Activated CD4-positive, alpha-beta T cell treated with anti-CD3 and anti-CD28 coated beads, Interleukin-2, amount 50 U/mL, for 16 hours (primary cell): ENCODE results near the gene TEX19.
"Not testable (repeated sequence)": the region's sequence is repeated elsewhere in the genome, so short reads cannot be mapped to it uniquely, and the experiment has no call there.

Source experiments
- DNase-seq: peaks from one replicate; pipeline ENCODE4 v3.0.0-alpha.2; 2020

The TEX19 gene

GRCh38 chr17:82338858-82339633 is 20.0 kb upstream of the TEX19 start:
- peak; percentile 34 for DNase-seq

GRCh38 chr17:82339634-82340580 is 19.1 kb upstream of the TEX19 start:
- no peak for DNase-seq

DNA sequence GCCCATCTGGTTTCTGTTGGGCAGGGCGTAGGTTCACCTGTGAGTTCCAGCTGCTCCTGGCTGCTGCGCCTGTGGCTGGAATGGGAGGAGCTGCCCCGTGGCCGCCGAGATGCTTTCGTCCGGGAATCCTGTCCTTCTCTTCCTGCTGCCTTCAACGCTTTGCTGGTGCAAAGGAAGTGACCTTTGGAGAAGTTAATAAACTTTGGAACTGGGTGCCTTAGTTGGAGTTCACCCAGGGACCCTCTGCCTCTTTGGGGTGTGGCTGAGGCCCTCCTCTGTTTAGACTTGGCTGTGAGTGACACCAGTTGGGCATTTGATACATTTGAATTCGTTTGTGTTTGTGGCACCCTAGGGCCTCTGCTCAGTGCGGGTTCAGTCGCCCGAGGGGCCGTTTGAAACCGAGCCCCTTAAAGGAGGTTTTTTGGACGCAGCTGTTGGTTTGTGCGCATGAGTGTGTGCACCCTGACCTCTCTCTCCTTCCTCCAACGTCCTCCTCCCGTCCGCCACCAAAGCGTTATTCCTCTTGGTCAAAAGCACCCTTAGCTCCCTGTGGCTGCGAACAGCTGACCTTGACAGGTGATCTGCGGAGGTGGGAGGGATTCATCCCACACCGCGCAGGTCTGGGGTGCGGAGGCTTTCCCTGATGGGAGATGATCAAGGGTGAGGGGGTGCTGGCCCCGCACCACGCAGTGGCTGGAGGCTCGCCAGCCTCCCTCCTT is 16.5 kb upstream of the TEX19 start:
- no peak for DNase-seq

GRCh38 chr17:82343560-82343959 is 15.5 kb upstream of the TEX19 start:
- DNase-seq = no peak

- DNase-seq = no peak
Measured at GRCh38 chr17:82344175-82344907, 14.7 kb upstream of the TEX19 start.

GRCh38 chr17:82345151-82345976 is 13.7 kb upstream of the TEX19 start:
- DNase-seq = no peak

- no peak for DNase-seq
Measured at GRCh38 chr17:82346342-82347300, 12.4 kb upstream of the TEX19 start.

- not testable (repeated sequence) for DNase-seq
Measured at GRCh38 chr17:82347994-82348393, 11.1 kb upstream of the TEX19 start.

GRCh38 chr17:82348434-82348833 is 10.6 kb upstream of the TEX19 start:
- DNase-seq = no peak

DNA sequence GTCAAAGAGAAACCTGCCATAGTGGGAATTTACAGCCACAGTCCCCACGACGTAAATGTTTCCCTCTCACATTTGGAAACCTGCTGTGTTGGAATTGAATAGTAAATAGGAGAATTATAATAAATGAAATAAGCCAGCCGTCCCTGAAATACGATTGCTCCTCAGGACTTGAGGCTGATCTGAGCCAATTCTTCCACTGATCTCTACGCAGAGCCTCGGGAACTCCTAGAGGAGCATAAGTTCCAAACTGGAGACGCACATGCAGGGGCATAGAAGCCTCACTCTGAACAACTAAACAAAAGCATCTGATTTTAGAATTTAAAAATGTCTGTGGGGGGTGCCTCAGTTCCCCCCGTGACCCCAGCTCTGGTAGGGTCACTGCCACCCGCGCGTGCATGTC is 10.2 kb upstream of the TEX19 start:
- DNase-seq = no peak

DNA sequence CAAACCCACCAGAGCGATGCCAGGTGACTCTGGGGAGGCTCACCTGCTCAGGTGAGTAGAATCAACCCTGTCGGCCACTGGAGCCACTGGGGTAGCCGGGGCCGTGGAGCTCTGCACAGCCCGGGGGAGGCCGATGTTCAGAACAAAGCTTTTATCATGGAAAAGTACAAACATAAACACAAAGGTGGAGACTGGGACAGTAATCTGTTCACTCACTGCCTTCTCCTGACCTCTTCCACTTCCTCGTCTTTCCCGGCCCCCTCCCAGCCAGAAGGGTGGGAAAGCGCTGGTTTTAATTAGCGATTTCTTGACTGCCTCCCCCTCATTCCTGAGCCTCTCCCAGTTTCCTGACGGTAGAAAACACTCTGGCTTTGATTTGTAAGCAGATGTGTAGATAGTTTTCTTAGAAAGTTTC is 9.8 kb upstream of the TEX19 start:
- no peak for DNase-seq

GRCh38 chr17:82350182-82351030 is 8.6 kb upstream of the TEX19 start:
- DNase-seq = peak; percentile 51

- no peak for DNase-seq
Measured at GRCh38 chr17:82351254-82351712, 7.8 kb upstream of the TEX19 start.

GRCh38 chr17:82351713-82352488 is 7.1 kb upstream of the TEX19 start:
- peak; percentile 86 for DNase-seq

DNA sequence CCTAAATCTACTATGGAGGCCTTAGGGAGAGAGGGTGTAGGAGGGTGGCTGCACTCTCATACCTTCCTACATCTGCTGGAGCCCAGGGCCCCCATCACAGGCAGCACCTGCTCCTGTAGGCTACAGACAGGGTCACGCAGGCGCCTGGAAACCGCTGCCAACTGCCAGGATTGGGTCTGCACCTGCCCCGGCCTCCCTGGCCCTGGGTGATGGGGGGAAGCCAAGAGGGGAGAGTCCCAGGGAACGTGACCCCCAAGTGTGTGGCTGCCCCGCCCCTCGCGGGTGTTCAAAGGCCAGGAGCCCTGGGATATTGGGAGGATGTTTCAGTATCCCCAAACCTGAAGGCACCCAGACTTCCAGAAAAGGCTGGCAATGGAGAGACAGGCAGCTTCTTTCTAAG is 5.6 kb upstream of the TEX19 start:
- DNase-seq = no peak

GRCh38 chr17:82354804-82355308 is 4.2 kb upstream of the TEX19 start:
- no peak for DNase-seq

GRCh38 chr17:82355770-82356427 is 3.1 kb upstream of the TEX19 start:
- no peak for DNase-seq
